Loucy (cell line): ENCODE results near the gene ACAA2.

ENCODE experiments used
- EZH2phosphoT487 ChIP-seq: fragments of 200-600 bp; IDR thresholded peaks from 2 replicates; pipeline ENCODE4 v1.6.1; 2018; ENCODE audit warnings: antibody characterized with exemption, mild to moderate bottlenecking, moderate library complexity, borderline replicate concordance
- TF ChIP-seq, protein P1 (sequence below): fragments of 200-600 bp; sonication (generic); conservative IDR thresholded peaks from 2 replicates; pipeline ENCODE4 v1.5.1; 2014; ENCODE audit warnings: mild to moderate bottlenecking, antibody characterized with exemption, low read length

DNA sequence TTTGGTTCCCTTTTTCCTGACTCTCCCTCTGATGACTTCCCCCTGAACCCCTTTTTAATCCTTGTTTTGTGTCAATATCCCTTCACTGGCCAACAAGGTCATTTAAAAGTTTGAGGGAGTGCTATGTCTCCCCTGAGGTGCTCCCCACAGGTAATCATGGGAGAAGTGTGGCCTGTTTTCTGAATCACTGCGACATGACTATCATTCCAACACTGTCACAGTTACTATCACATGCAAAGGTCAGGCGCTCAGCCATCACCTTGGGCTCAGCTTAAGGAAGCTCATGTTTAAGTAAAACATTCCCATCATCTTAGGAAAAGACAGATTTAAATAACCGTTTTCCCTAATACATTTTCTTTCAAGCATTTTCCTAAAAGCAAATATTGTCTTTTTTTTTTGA, 20.9 kb upstream of the ACAA2 start:
- TF ChIP-seq, protein P1, sequence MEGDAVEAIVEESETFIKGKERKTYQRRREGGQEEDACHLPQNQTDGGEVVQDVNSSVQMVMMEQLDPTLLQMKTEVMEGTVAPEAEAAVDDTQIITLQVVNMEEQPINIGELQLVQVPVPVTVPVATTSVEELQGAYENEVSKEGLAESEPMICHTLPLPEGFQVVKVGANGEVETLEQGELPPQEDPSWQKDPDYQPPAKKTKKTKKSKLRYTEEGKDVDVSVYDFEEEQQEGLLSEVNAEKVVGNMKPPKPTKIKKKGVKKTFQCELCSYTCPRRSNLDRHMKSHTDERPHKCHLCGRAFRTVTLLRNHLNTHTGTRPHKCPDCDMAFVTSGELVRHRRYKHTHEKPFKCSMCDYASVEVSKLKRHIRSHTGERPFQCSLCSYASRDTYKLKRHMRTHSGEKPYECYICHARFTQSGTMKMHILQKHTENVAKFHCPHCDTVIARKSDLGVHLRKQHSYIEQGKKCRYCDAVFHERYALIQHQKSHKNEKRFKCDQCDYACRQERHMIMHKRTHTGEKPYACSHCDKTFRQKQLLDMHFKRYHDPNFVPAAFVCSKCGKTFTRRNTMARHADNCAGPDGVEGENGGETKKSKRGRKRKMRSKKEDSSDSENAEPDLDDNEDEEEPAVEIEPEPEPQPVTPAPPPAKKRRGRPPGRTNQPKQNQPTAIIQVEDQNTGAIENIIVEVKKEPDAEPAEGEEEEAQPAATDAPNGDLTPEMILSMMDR = no peak
- TF ChIP-seq EZH2phosphoT487 = no peak
